PC-3 (cell line): ENCODE measurements around the gene PPP1R3D. TPM values are rescaled to one million over a fixed set of nuclear protein-coding genes. Genes with fewer than 3 reads are reported as not detected.

Experiments used
- ATAC-seq: fragments of 200-7000 bp; cut with Tn5 transposase; 2 replicates; pipeline ENCODE4 v1.9.1; 2020; ENCODE audit warnings: mild to moderate bottlenecking, moderate library complexity
- BruUV-seq: library from RNA; stranded (reverse); fragments of 400-500 nt; replicated peaks from 2 replicates; lab custom pipeline; 2021; lab: Mats Ljungman, UMichigan
- CTCF ChIA-PET: fragments of 300-600 bp; sonication (Branson Sonifier 250); formaldehyde crosslinking; loops from one replicate; lab custom pipeline; 2022; ENCODE audit warnings: antibody characterized with exemption; lab: Charles Lee
- POLR2A ChIA-PET: fragments of 300-600 bp; sonication (Branson Sonifier 250); formaldehyde crosslinking; loops from one replicate; lab custom pipeline; 2022; ENCODE audit warnings: antibody characterized with exemption; ENCODE audit not compliant: unreplicated experiment; lab: Charles Lee
- DNase-seq: peaks from one replicate; pipeline ENCODE4 v3.0.0-alpha.2; 2015
- H2AFZ ChIP-seq: fragments of 300-600 bp; sonication (generic); 2 replicates; pipeline ENCODE4 v1.6.0; 2016; ENCODE audit warnings: antibody characterized with exemption, low read length
- H3F3A ChIP-seq: fragments of 300-600 bp; sonication (generic); one replicate; pipeline ENCODE4 v1.6.0; 2017; ENCODE audit warnings: antibody characterized with exemption, low read length, control low read depth, mild to moderate bottlenecking; ENCODE audit not compliant: unreplicated experiment
- H3K27ac ChIP-seq: fragments of 300-600 bp; sonication (generic); 2 replicates; pipeline ENCODE4 v1.5.1; 2016; ENCODE audit warnings: mild to moderate bottlenecking, low read length
- H3K27me3 ChIP-seq: fragments of 300-600 bp; sonication (generic); 2 replicates; pipeline ENCODE4 v1.6.1; 2016; ENCODE audit warnings: low read length, mixed read lengths
- H3K36me3 ChIP-seq: fragments of 300-600 bp; sonication (generic); 2 replicates; pipeline ENCODE4 v1.6.1; 2016; ENCODE audit warnings: low read depth, mixed run types, low read length, mixed read lengths
- H3K4me1 ChIP-seq: fragments of 300-600 bp; sonication (generic); 2 replicates; pipeline ENCODE4 v1.5.1; 2016; ENCODE audit warnings: low read length; ENCODE audit not compliant: insufficient read depth
- H3K4me2 ChIP-seq: fragments of 300-600 bp; sonication (generic); 2 replicates; pipeline ENCODE4 v1.6.0; 2016; ENCODE audit warnings: low read length
- H3K4me3 ChIP-seq: fragments of 300-600 bp; sonication (generic); 2 replicates; pipeline ENCODE4 v1.5.1; 2016; ENCODE audit warnings: mild to moderate bottlenecking, low read length, mixed read lengths
- H3K79me2 ChIP-seq: fragments of 300-600 bp; sonication (generic); 2 replicates; pipeline ENCODE4 v1.6.1; 2017; ENCODE audit warnings: low read length, mixed read lengths
- H3K9ac ChIP-seq: fragments of 300-600 bp; sonication (generic); 2 replicates; pipeline ENCODE4 v1.6.0; 2016; ENCODE audit warnings: mild to moderate bottlenecking, low read length
- H3K9me2 ChIP-seq: fragments of 300-600 bp; sonication (generic); replicated peaks from 2 replicates; pipeline ENCODE4 v1.6.1; 2016; ENCODE audit warnings: mixed run types, low read length, mixed read lengths
- H3K9me3 ChIP-seq: fragments of 300-600 bp; sonication (generic); 2 replicates; pipeline ENCODE4 v1.6.1; 2016; ENCODE audit warnings: low read length, mixed read lengths
- H4K20me1 ChIP-seq: fragments of 300-600 bp; sonication (generic); 2 replicates; pipeline ENCODE4 v1.6.1; 2016; ENCODE audit warnings: low read length, mixed read lengths
- CTCF ChIP-seq: fragments of 300-600 bp; sonication (generic); conservative IDR thresholded peaks from 2 replicates; pipeline ENCODE4 v1.5.1; 2017; ENCODE audit warnings: antibody characterized with exemption, low read depth, mild to moderate bottlenecking, low read length
- EZH2 ChIP-seq: fragments of 300-600 bp; sonication (generic); IDR thresholded peaks from one replicate; pipeline ENCODE4 v1.6.1; 2017; ENCODE audit warnings: antibody characterized with exemption, mild to moderate bottlenecking, low read length; ENCODE audit not compliant: unreplicated experiment
- EZH2phosphoT487 ChIP-seq: fragments of 300-600 bp; sonication (generic); IDR thresholded peaks from 2 replicates; pipeline ENCODE4 v1.6.1; 2018; ENCODE audit warnings: mild to moderate bottlenecking, antibody characterized with exemption, low read length, borderline replicate concordance
- intact Hi-C: fragments of 100-400 bp; cut with micrococcal nuclease; formaldehyde crosslinking; loops from 2 replicates; pipeline ENCODE4 v1.9.0; 2023
- total RNA-seq: library from RNA; depleted of rRNA; stranded (reverse); fragments of >200 nt; gene quantifications from 2 replicates; pipeline ENCODE4 v1.2.3, GENCODE V29; 2014

PPP1R3D gene
- total RNA-seq, 1 experiment from 2014 or later: 6.3 TPM

GRCh38 chr20:59933296-59933848, 6.7 kb downstream of the PPP1R3D start, which contains the start of gene SYCP2:
TSS of gene SYCP2 (minus strand) at chr20:59933637. CDS start at chr20:59922413, 11,224 bp downstream.
- H2AFZ ChIP-seq: peak within 1 kb of the TSS; percentile 83
- H3K27ac ChIP-seq: no peak within 1 kb of the TSS
- no TSS peak for BruUV-seq
- no peak for DNase-seq
- peak within 1 kb of the TSS; percentile 69 for H3K4me3 ChIP-seq
- intact Hi-C loops: no loop called here
- no peaks in the 10 kb centered on the region for H3K27me3 ChIP-seq
- no peak for TF ChIP-seq EZH2phosphoT487
- ATAC-seq: peak; percentile 56
- peak within 1 kb of the TSS; percentile 21; the same call in 1 of the 2 replicates for H3K9ac ChIP-seq
- H4K20me1 ChIP-seq: 0 out of 2 replicates have a peak, but pooled peaks cover 6% of the 10 kb centered on the region
- no peaks in the 10 kb centered on the region for H3K9me3 ChIP-seq
- H3K4me1 ChIP-seq: peaks cover 16% of the 10 kb centered on the region
- peaks cover 24% of the 10 kb centered on the region for H3K79me2 ChIP-seq
- CTCF ChIA-PET: interaction anchor here (0.6 to 1.7 kb wide), 5 partner anchors 8 to 95 kb away, joined by 3 to 10 read pairs (median 6); no protein-coding TSS in a partner anchor
- no peaks in the 10 kb centered on the region for H3K9me2 ChIP-seq
- no peaks in the 10 kb centered on the region for H3F3A ChIP-seq
- peak within 1 kb of the TSS; percentile 93 for H3K4me2 ChIP-seq
- H3K36me3 ChIP-seq: no peaks in the 10 kb centered on the region
- POLR2A ChIA-PET: no interaction called here

- no peaks in the 10 kb centered on the region for H3F3A ChIP-seq
- ChIA-PET POLR2A (no interaction called here), CTCF (no interaction called here)
- H3K27ac ChIP-seq: no peak overlapping the region
- H3K9ac ChIP-seq: no peak overlapping the region
- H3K79me2 ChIP-seq: peaks cover 17% of the 10 kb centered on the region
- no peak overlapping the region for H3K4me2 ChIP-seq
- H3K9me3 ChIP-seq: no peaks in the 10 kb centered on the region
- no peak overlapping the region for H3K4me3 ChIP-seq
- H2AFZ ChIP-seq: no peak overlapping the region
- TF ChIP-seq EZH2: no peak
- no peak for TF ChIP-seq CTCF
- H3K27me3 ChIP-seq: no peaks in the 10 kb centered on the region
- H4K20me1 ChIP-seq: 0 out of 2 replicates have a peak, but pooled peaks cover 6% of the 10 kb centered on the region
- peaks cover 9% of the 10 kb centered on the region for H3K4me1 ChIP-seq
- no TSS peak for BruUV-seq
- H3K9me2 ChIP-seq: no peaks in the 10 kb centered on the region
- intact Hi-C loops: no loop called here
- no peaks in the 10 kb centered on the region for H3K36me3 ChIP-seq
- ATAC-seq: no peak
- DNase-seq: no peak
Measured at GRCh38 chr20:59932616-59933295, 7.3 kb downstream of the PPP1R3D start.

DNA sequence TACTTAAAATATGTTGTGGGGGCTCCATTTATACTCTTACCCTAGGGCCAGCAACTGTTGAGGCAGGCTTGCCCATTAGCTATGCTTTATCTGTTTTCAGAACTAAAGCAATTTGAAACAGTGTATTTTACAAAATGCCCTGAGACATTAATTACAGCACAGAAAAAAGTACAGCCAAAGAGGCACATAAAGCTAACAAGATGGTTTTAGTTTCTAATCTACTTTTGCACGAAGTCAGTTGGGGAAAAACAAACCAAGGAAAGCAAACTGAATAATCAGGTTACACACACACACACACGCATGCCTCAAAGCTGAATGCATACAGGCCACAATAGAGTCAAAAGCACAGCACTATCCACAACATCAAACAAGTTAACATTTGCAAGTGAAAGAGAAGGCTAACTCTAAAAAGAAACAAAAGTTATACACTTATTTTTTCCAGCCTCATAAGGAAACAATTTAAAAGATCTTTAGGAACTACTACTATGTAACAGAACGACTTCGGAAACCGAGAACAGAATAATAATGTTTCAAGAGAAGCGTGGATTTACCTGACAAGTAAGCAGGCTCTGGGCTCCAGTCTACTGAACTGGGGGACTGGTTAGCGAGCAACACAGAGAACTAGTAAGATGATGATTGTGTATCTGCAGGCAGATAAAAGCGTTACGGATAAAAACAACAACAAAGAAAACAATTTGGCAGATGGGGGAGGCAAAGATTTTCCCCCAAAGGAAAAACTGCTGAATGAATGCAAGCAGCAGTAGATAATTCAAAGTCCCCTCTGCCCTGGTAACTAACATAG, 8.4 kb downstream of the PPP1R3D start:
- POLR2A ChIA-PET: interaction anchor here (0.7 kb wide), 1 partner anchor 8 kb away, joined by 7 read pairs; the partner anchor contains the start of genes FAM217B and PPP1R3D

More for the DNA sequence above, 8.4 kb downstream of the PPP1R3D start:
- Histone ChIP-seq H4K20me1 (0 out of 2 replicates have a peak, but pooled peaks cover 6% of the 10 kb centered on the region), H3K36me3 (no peaks in the 10 kb centered on the region), H3K9me2 (no peaks in the 10 kb centered on the region), H3K4me2 (no peak overlapping the region), H3K4me3 (no peak overlapping the region), H3K9ac (no peak overlapping the region), H3K9me3 (no peaks in the 10 kb centered on the region), H3K4me1 (peaks cover 2% of the 10 kb centered on the region), H2AFZ (no peak overlapping the region), H3K79me2 (peaks cover 7% of the 10 kb centered on the region), H3K27me3 (no peaks in the 10 kb centered on the region), H3K27ac (no peak overlapping the region), H3F3A (no peaks in the 10 kb centered on the region)
- TF ChIP-seq EZH2: no peak
- no peak for TF ChIP-seq EZH2phosphoT487
- TF ChIP-seq CTCF: no peak
- DNase-seq (no peak), ATAC-seq (no peak)
- intact Hi-C loops: no loop called here
- CTCF ChIA-PET: no interaction called here
- BruUV-seq: no TSS peak
